ENCODE measurements around the gene USP10.

The USP10 gene

DNA sequence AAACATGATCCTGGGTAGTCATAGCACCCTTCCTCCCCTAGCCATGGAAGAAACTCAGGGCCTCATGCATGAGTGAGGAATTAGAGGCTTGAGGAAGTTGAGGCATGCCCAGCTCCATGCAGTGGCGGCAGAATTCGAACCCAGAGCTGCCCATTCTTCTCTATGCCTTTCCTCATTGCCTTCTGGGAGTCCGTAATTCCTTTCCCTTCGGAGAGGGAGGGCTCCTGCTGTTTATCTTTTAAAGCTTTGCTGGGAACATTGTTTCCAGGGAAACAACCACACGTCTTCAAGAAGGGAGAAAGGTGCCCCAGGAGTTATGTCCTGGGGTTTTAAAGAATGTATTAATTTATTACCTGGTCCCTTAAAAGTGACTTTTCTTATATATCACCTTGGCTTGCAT is 128.5 kb downstream of the USP10 start:
- DNase-seq: no peak

All from bone marrow (tissue), 2 donors.